HG03565 (cell line): ENCODE results near the gene VGF.

Source experiments
- ATAC-seq: cut with Tn5 transposase; IDR thresholded peaks from one replicate; pipeline ENCODE4 v1.9.1; 2021; ENCODE audit warnings: mild to moderate bottlenecking, moderate library complexity; ENCODE audit not compliant: unreplicated experiment

Gene VGF

GRCh38 chr7:101166909-101167644 lies 1.7 kb upstream of the VGF start:
- no peak for ATAC-seq

- no peak for ATAC-seq
Measured at GRCh38 chr7:101166648-101166908, 1.2 kb upstream of the VGF start.

- ATAC-seq: no peak
Measured at GRCh38 chr7:101165958-101166647, 734 bp upstream of the VGF start.

- no peak for ATAC-seq
Measured at GRCh38 chr7:101164071-101164840, 1.1 kb downstream of the VGF start.

- ATAC-seq: no peak
Measured at GRCh38 chr7:101163279-101164070, 1.9 kb downstream of the VGF start.

- ATAC-seq: no peak
Measured at GRCh38 chr7:101162551-101163278, 2.7 kb downstream of the VGF start.

GRCh38 chr7:101161692-101162471 lies 3.5 kb downstream of the VGF start:
- no peak for ATAC-seq

- ATAC-seq: no peak
Measured at GRCh38 chr7:101160910-101161309, 4.5 kb downstream of the VGF start.

- no peak for ATAC-seq
Measured at GRCh38 chr7:101159696-101160674, 5.4 kb downstream of the VGF start.

GRCh38 chr7:101156866-101157589 lies 8.3 kb downstream of the VGF start:
- no peak for ATAC-seq

GRCh38 chr7:101156277-101156676 lies 9.1 kb downstream of the VGF start:
- ATAC-seq: no peak

- no peak for ATAC-seq
Measured at GRCh38 chr7:101155303-101155702, 10.1 kb downstream of the VGF start.

GRCh38 chr7:101154693-101155102 lies 10.7 kb downstream of the VGF start:
- no peak for ATAC-seq

- ATAC-seq: peak; percentile 72
Measured at GRCh38 chr7:101153969-101154692, 11.2 kb downstream of the VGF start, which contains the start of gene AP1S1. TSS of gene AP1S1 (plus strand) at chr7:101154476. CDS start at chr7:101154515, 39 bp downstream.

GRCh38 chr7:101151908-101152651 lies 13.3 kb downstream of the VGF start:
- no peak for ATAC-seq

GRCh38 chr7:101140746-101141382 lies 24.5 kb downstream of the VGF start:
- ATAC-seq: no peak
